MCF 10A (cell line): ENCODE measurements around the gene FREM1. TPM values are rescaled to one million over a fixed set of nuclear protein-coding genes. Genes with fewer than 3 reads are reported as not detected.

Source experiments
- BruUV-seq: library from RNA; stranded (reverse); fragments of 400-500 nt; replicated peaks from 2 replicates; lab custom pipeline; 2021; lab: Mats Ljungman, UMichigan
- CTCF ChIA-PET: fragments of 300-600 bp; sonication (Branson Sonifier 250); formaldehyde crosslinking; extraction: SDS; loops from one replicate; lab custom pipeline; 2021; ENCODE audit warnings: antibody characterized with exemption, inconsistent platforms; lab: Yijun Ruan, JAX
- POLR2A ChIA-PET: fragments of 300-600, 350-650 bp; sonication (Branson Sonifier 250); formaldehyde crosslinking; extraction: SDS; loops from one replicate; lab custom pipeline; 2020; ENCODE audit warnings: antibody characterized with exemption, inconsistent platforms; lab: Yijun Ruan, JAX
- DNase-seq: peaks from one replicate; pipeline ENCODE4 v3.0.0-alpha.2; 2018; ENCODE audit not compliant: unreplicated experiment
- H3K27ac Mint-ChIP-seq: one replicate; pipeline ENCODE4 v1.8.0; 2022; ENCODE audit warnings: mild to moderate bottlenecking, low read depth, mixed read lengths; ENCODE audit not compliant: unreplicated experiment
- H3K27me3 Mint-ChIP-seq: one replicate; pipeline ENCODE4 v1.8.0; 2022; ENCODE audit warnings: mixed read lengths; ENCODE audit not compliant: insufficient read depth, unreplicated experiment
- H3K36me3 Mint-ChIP-seq: one replicate; pipeline ENCODE4 v1.8.0; 2022; ENCODE audit warnings: mild to moderate bottlenecking, moderate library complexity, mixed read lengths; ENCODE audit not compliant: insufficient read depth, unreplicated experiment
- H3K4me1 Mint-ChIP-seq: one replicate; pipeline ENCODE4 v1.8.0; 2022; ENCODE audit warnings: mixed read lengths; ENCODE audit not compliant: insufficient read depth, unreplicated experiment
- H3K4me3 Mint-ChIP-seq: one replicate; pipeline ENCODE4 v1.8.0; 2022; ENCODE audit warnings: mild to moderate bottlenecking, moderate library complexity, mixed read lengths; ENCODE audit not compliant: unreplicated experiment
- H3K9me3 Mint-ChIP-seq: one replicate; pipeline ENCODE4 v1.8.0; 2022; ENCODE audit warnings: mixed read lengths; ENCODE audit not compliant: unreplicated experiment
- CTCF ChIP-seq: fragments of 200-600 bp; IDR thresholded peaks from one replicate; pipeline ENCODE4 v1.8.0; 2022; ENCODE audit warnings: antibody characterized with exemption, mild to moderate bottlenecking; ENCODE audit not compliant: unreplicated experiment
- intact Hi-C: fragments of 100-400 bp; cut with micrococcal nuclease; formaldehyde crosslinking; loops from 2 replicates; pipeline ENCODE4 v1.14.1; 2022
- total RNA-seq: library from RNA; stranded (reverse); gene quantifications from 2 replicates; pipeline ENCODE4 v1.2.3, GENCODE V29; 2022

Gene FREM1
- total RNA-seq, 1 experiment from 2014 or later: not detected

- Mint-ChIP-seq H3K27me3 (no peaks in the 10 kb centered on the region), H3K9me3 (no peaks in the 10 kb centered on the region), H3K4me3 (no peak overlapping the region), H3K27ac (no peak overlapping the region), H3K4me1 (no peaks in the 10 kb centered on the region), H3K36me3 (no peaks in the 10 kb centered on the region)
- no peak for DNase-seq
- intact Hi-C loops: no loop called here
- BruUV-seq: no TSS peak
- no peak for TF ChIP-seq CTCF
- POLR2A ChIA-PET: interaction anchor here (0.6 kb wide), 1 partner anchor 29 kb away, joined by 3 read pairs; no protein-coding TSS in a partner anchor
- CTCF ChIA-PET: interaction anchor here (0.8 kb wide), 1 partner anchor 9 kb away, joined by 4 read pairs; no protein-coding TSS in a partner anchor
These were observed 22.4 kb upstream of the FREM1 start for GRCh38 chr9:14932641-14933040.

GRCh38 chr9:14932231-14932630, 22.0 kb upstream of the FREM1 start:
- no peaks in the 10 kb centered on the region for H3K27me3 Mint-ChIP-seq
- CTCF ChIA-PET: no interaction called here

GRCh38 chr9:14926941-14927624, 16.9 kb upstream of the FREM1 start:
- POLR2A ChIA-PET: no interaction called here
- H3K27ac Mint-ChIP-seq: no peak overlapping the region
- CTCF ChIA-PET: interaction anchor here (0.6 to 0.7 kb wide), 2 partner anchors 208 to 275 kb away, joined by 3 to 6 read pairs; no protein-coding TSS in a partner anchor

More at GRCh38 chr9:14932231-14932630, 22.0 kb upstream of the FREM1 start:
- intact Hi-C loops: no loop called here
- H3K36me3 Mint-ChIP-seq: no peaks in the 10 kb centered on the region
- no peak for TF ChIP-seq CTCF
- H3K9me3 Mint-ChIP-seq: no peaks in the 10 kb centered on the region
- H3K4me1 Mint-ChIP-seq: no peaks in the 10 kb centered on the region
- POLR2A ChIA-PET: interaction anchor here (0.6 kb wide), 1 partner anchor 30 kb away, joined by 3 read pairs; no protein-coding TSS in a partner anchor
- no peak for DNase-seq
- no peak overlapping the region for H3K4me3 Mint-ChIP-seq
- no TSS peak for BruUV-seq
- H3K27ac Mint-ChIP-seq: no peak overlapping the region

More at GRCh38 chr9:14926941-14927624, 16.9 kb upstream of the FREM1 start:
- H3K27me3 Mint-ChIP-seq: no peaks in the 10 kb centered on the region
- H3K9me3 Mint-ChIP-seq: no peaks in the 10 kb centered on the region
- H3K4me1 Mint-ChIP-seq: no peaks in the 10 kb centered on the region
- no peaks in the 10 kb centered on the region for H3K36me3 Mint-ChIP-seq
- no peak overlapping the region for H3K4me3 Mint-ChIP-seq
- DNase-seq: no peak
- no TSS peak for BruUV-seq
- intact Hi-C loops: no loop called here
- no peak for TF ChIP-seq CTCF
